SK-N-MC (cell line): ENCODE results near the gene KCNG2.

Experiments used
- EZH2 ChIP-seq: fragments of 200-600 bp; sonication (generic); IDR thresholded peaks from one replicate; pipeline ENCODE4 v1.6.1; 2017; ENCODE audit warnings: antibody characterized with exemption
- FOXP2 ChIP-seq: optimal IDR thresholded peaks from 2 replicates; pipeline ENCODE3; 2011; ENCODE audit warnings: mild to moderate bottlenecking, moderate library complexity; ENCODE audit not compliant: insufficient read depth; ENCODE audit errors: extremely low read length, control extremely low read depth
- POLR2AphosphoS5 ChIP-seq: IDR thresholded peaks from 2 replicates; pipeline ENCODE4 v1.6.1; 2012; ENCODE audit warnings: mild to moderate bottlenecking, low read depth, low read length, borderline replicate concordance

GRCh38 chr18:79856119-79857007, 58.6 kb downstream of the KCNG2 start:
- TF ChIP-seq POLR2AphosphoS5 (no peak), EZH2 (no peak), FOXP2 (no peak)
